ENCODE results near the gene MYO3B. TPM values are rescaled to one million over a fixed set of nuclear protein-coding genes. Genes with fewer than 3 reads are reported as not detected.
"Not testable (repeated sequence)": the region's sequence is repeated elsewhere in the genome, so short reads cannot be mapped to it uniquely, and the experiment has no call there.

The MYO3B gene
- total and polyA plus RNA-seq, 8 donors, result 1.3 to 4.1 (median 2.6) TPM; not detected in 1

- DNase-seq (no peak), ATAC-seq (no peak)
- no peaks in the 10 kb centered on the region for H3K36me3 ChIP-seq
- no peak for TF ChIP-seq CTCF (IDR thresholded peaks at IDR 0.05)
- no peaks in the 10 kb centered on the region for H3K4me1 ChIP-seq
- no peaks in the 10 kb centered on the region for H3K9me3 ChIP-seq
- H3K4me3 ChIP-seq, result no peak overlapping the region
- no peaks in the 10 kb centered on the region for H3K27me3 ChIP-seq
- intact Hi-C loops (cut with DNase I), result no loop called here
- no peak overlapping the region for H3K27ac ChIP-seq
Measured at GRCh38 chr2:170433448-170433847, 255.5 kb downstream of the MYO3B start.

- H3K27me3 ChIP-seq; H3K9me3 ChIP-seq; DNase-seq; H3K4me1 ChIP-seq; ATAC-seq; H3K4me3 ChIP-seq; intact Hi-C loops (cut with DNase I); H3K36me3 ChIP-seq; H3K27ac ChIP-seq: not testable (repeated sequence)
Measured at GRCh38 chr2:170434396-170434795, 256.4 kb downstream of the MYO3B start.

- intact Hi-C loops (cut with DNase I), result no loop called here
- no peak overlapping the region for H3K4me3 ChIP-seq
- no peaks in the 10 kb centered on the region for H3K4me1 ChIP-seq
- H3K27ac ChIP-seq, result no peak overlapping the region
- H3K27me3 ChIP-seq, result no peaks in the 10 kb centered on the region
- no peaks in the 10 kb centered on the region for H3K36me3 ChIP-seq
- TF ChIP-seq CTCF (IDR thresholded peaks at IDR 0.05), result no peak
- DNase-seq (no peak), ATAC-seq (no peak)
- H3K9me3 ChIP-seq, result no peaks in the 10 kb centered on the region
Measured at GRCh38 chr2:170434900-170435621, 257.1 kb downstream of the MYO3B start.

- intact Hi-C loops (cut with DNase I), result no loop called here
- TF ChIP-seq CTCF (IDR thresholded peaks at IDR 0.05), result no peak
- H3K27me3 ChIP-seq, result no peaks in the 10 kb centered on the region
- no peak overlapping the region for H3K4me3 ChIP-seq
- no peaks in the 10 kb centered on the region for H3K4me1 ChIP-seq
- H3K36me3 ChIP-seq, result no peaks in the 10 kb centered on the region
- no peak overlapping the region for H3K27ac ChIP-seq
- no peaks in the 10 kb centered on the region for H3K9me3 ChIP-seq
- ATAC-seq (no peak), DNase-seq (no peak)
Measured at GRCh38 chr2:170436077-170436943, 258.4 kb downstream of the MYO3B start.

GRCh38 chr2:170446078-170446477 is 268.1 kb downstream of the MYO3B start:
- no peaks in the 10 kb centered on the region for H3K27me3 ChIP-seq
- H3K9me3 ChIP-seq, result no peaks in the 10 kb centered on the region
- ATAC-seq (no peak), DNase-seq (no peak)
- H3K4me3 ChIP-seq, result no peak overlapping the region
- no peak for TF ChIP-seq CTCF (IDR thresholded peaks at IDR 0.05)
- no peaks in the 10 kb centered on the region for H3K4me1 ChIP-seq
- no peaks in the 10 kb centered on the region for H3K36me3 ChIP-seq
- no peak overlapping the region for H3K27ac ChIP-seq
- intact Hi-C loops (cut with DNase I), result no loop called here

Measured in left lung (tissue), 10 donors.